Activated naive CD4-positive, alpha-beta T cell treated with anti-CD3 and anti-CD28 coated beads for 36 hours (primary cell): ENCODE measurements around the gene PPP1R1C. TPM values are rescaled to one million over a fixed set of nuclear protein-coding genes. Genes with fewer than 3 reads are reported as not detected.

Experiments
- CTCF ChIA-PET: fragments of 350-600 bp; sonication (Branson Sonifier 250); formaldehyde crosslinking; loops from one replicate; lab custom pipeline; 2021; ENCODE audit warnings: antibody characterized with exemption; lab: Charles Lee
- DNase-seq: peaks from one replicate; pipeline ENCODE4 v3.0.0-alpha.2; 2020
- H3K27ac Mint-ChIP-seq: one replicate; pipeline ENCODE4 v1.8.0; 2021; ENCODE audit warnings: mild to moderate bottlenecking, mixed read lengths
- H3K27me3 Mint-ChIP-seq: one replicate; pipeline ENCODE4 v1.8.0; 2021; ENCODE audit warnings: low read depth, mixed read lengths
- H3K36me3 Mint-ChIP-seq: one replicate; pipeline ENCODE4 v1.8.0; 2021; ENCODE audit warnings: low read depth, mixed read lengths
- H3K4me1 Mint-ChIP-seq: one replicate; pipeline ENCODE4 v1.8.0; 2021; ENCODE audit warnings: low read depth, mixed read lengths
- H3K4me3 Mint-ChIP-seq: one replicate; pipeline ENCODE4 v1.8.0; 2021; ENCODE audit warnings: mild to moderate bottlenecking, moderate library complexity, mixed read lengths
- H3K9me3 Mint-ChIP-seq: one replicate; pipeline ENCODE4 v1.8.0; 2021; ENCODE audit warnings: mixed read lengths
- intact Hi-C: fragments of 100-400 bp; cut with micrococcal nuclease; formaldehyde crosslinking; loops from one replicate; pipeline ENCODE4 v1.15.1; 2023
- total RNA-seq, 2 experiments: library from RNA; stranded (reverse); gene quantifications; one replicate each; pipeline ENCODE4 v1.2.3, GENCODE V29; 2021

PPP1R1C gene
- total RNA-seq, 2 experiments from 2014 or later: not detected

- H3K4me3 Mint-ChIP-seq: no peak overlapping the region
- intact Hi-C loops: no loop called here
Measured at GRCh38 chr2:182031956-182032355, 46.3 kb downstream of the PPP1R1C start.

GRCh38 chr2:182033449-182033848 lies 47.8 kb downstream of the PPP1R1C start:
- intact Hi-C loops: no loop called here
- peaks cover 3% of the 10 kb centered on the region for H3K27me3 Mint-ChIP-seq
- H3K4me1 Mint-ChIP-seq: no peaks in the 10 kb centered on the region
- no peak overlapping the region for H3K27ac Mint-ChIP-seq
- no peaks in the 10 kb centered on the region for H3K36me3 Mint-ChIP-seq
- CTCF ChIA-PET: interaction anchor here (1.3 kb wide), 1 partner anchor 44 kb away, joined by 4 read pairs; no protein-coding TSS in a partner anchor
- no peak overlapping the region for H3K4me3 Mint-ChIP-seq
- no peaks in the 10 kb centered on the region for H3K9me3 Mint-ChIP-seq
- DNase-seq: no peak

More at GRCh38 chr2:182031956-182032355, 46.3 kb downstream of the PPP1R1C start:
- Mint-ChIP-seq H3K9me3 (no peaks in the 10 kb centered on the region), H3K36me3 (no peaks in the 10 kb centered on the region), H3K27ac (no peak overlapping the region), H3K27me3 (peaks cover 3% of the 10 kb centered on the region), H3K4me1 (no peaks in the 10 kb centered on the region)
- CTCF ChIA-PET: no interaction called here
- no peak for DNase-seq

GRCh38 chr2:182038576-182038975 lies 52.9 kb downstream of the PPP1R1C start:
- no peaks in the 10 kb centered on the region for H3K4me1 Mint-ChIP-seq
- no peak for DNase-seq
- H3K36me3 Mint-ChIP-seq: no peaks in the 10 kb centered on the region
- no peaks in the 10 kb centered on the region for H3K9me3 Mint-ChIP-seq
- H3K27ac Mint-ChIP-seq: no peak overlapping the region
- peaks cover 3% of the 10 kb centered on the region for H3K27me3 Mint-ChIP-seq
- no peak overlapping the region for H3K4me3 Mint-ChIP-seq
- intact Hi-C loops: no loop called here
- CTCF ChIA-PET: no interaction called here

GRCh38 chr2:182043021-182043420 lies 57.4 kb downstream of the PPP1R1C start:
- no peaks in the 10 kb centered on the region for H3K36me3 Mint-ChIP-seq
- intact Hi-C loops: no loop called here
- no peak for DNase-seq
- CTCF ChIA-PET: no interaction called here
- peaks cover 4% of the 10 kb centered on the region for H3K27me3 Mint-ChIP-seq
- H3K4me1 Mint-ChIP-seq: no peaks in the 10 kb centered on the region
- H3K4me3 Mint-ChIP-seq: no peak overlapping the region
- no peak overlapping the region for H3K27ac Mint-ChIP-seq
- no peaks in the 10 kb centered on the region for H3K9me3 Mint-ChIP-seq

GRCh38 chr2:182043861-182044260 lies 58.2 kb downstream of the PPP1R1C start:
- intact Hi-C loops: no loop called here

GRCh38 chr2:182047544-182047943 lies 61.9 kb downstream of the PPP1R1C start:
- CTCF ChIA-PET: no interaction called here
- intact Hi-C loops: no loop called here
- no peak for DNase-seq
- Mint-ChIP-seq H3K36me3 (no peaks in the 10 kb centered on the region), H3K4me3 (no peak overlapping the region), H3K27ac (no peak overlapping the region), H3K9me3 (no peaks in the 10 kb centered on the region), H3K27me3 (peaks cover 4% of the 10 kb centered on the region), H3K4me1 (no peaks in the 10 kb centered on the region)

More at GRCh38 chr2:182043861-182044260, 58.2 kb downstream of the PPP1R1C start:
- H3K27ac Mint-ChIP-seq: no peak overlapping the region
- H3K4me1 Mint-ChIP-seq: no peaks in the 10 kb centered on the region
- peaks cover 4% of the 10 kb centered on the region for H3K27me3 Mint-ChIP-seq
- no peak for DNase-seq
- no peaks in the 10 kb centered on the region for H3K9me3 Mint-ChIP-seq
- no peaks in the 10 kb centered on the region for H3K36me3 Mint-ChIP-seq
- H3K4me3 Mint-ChIP-seq: no peak overlapping the region
- CTCF ChIA-PET: no interaction called here

GRCh38 chr2:182048088-182048487 lies 62.4 kb downstream of the PPP1R1C start:
- CTCF ChIA-PET: no interaction called here
- H3K27me3 Mint-ChIP-seq: peaks cover 4% of the 10 kb centered on the region
- H3K36me3 Mint-ChIP-seq: no peaks in the 10 kb centered on the region
- no peak for DNase-seq
- no peak overlapping the region for H3K4me3 Mint-ChIP-seq
- intact Hi-C loops: no loop called here
- H3K27ac Mint-ChIP-seq: no peak overlapping the region
- H3K4me1 Mint-ChIP-seq: no peaks in the 10 kb centered on the region
- H3K9me3 Mint-ChIP-seq: no peaks in the 10 kb centered on the region

- no peaks in the 10 kb centered on the region for H3K4me1 Mint-ChIP-seq
- CTCF ChIA-PET: no interaction called here
- H3K9me3 Mint-ChIP-seq: no peaks in the 10 kb centered on the region
Measured at GRCh38 chr2:182048621-182049020, 63.0 kb downstream of the PPP1R1C start.

GRCh38 chr2:182049372-182050148 lies 63.9 kb downstream of the PPP1R1C start:
- CTCF ChIA-PET: interaction anchor here (0.6 kb wide), 1 partner anchor 670 kb away, joined by 4 read pairs; no protein-coding TSS in a partner anchor
- H3K9me3 Mint-ChIP-seq: no peaks in the 10 kb centered on the region
- no peak overlapping the region for H3K27ac Mint-ChIP-seq
- H3K4me1 Mint-ChIP-seq: no peaks in the 10 kb centered on the region
- intact Hi-C loops: no loop called here
- DNase-seq: no peak
- H3K27me3 Mint-ChIP-seq: no peaks in the 10 kb centered on the region
- no peak overlapping the region for H3K4me3 Mint-ChIP-seq
- H3K36me3 Mint-ChIP-seq: no peaks in the 10 kb centered on the region

More at GRCh38 chr2:182048621-182049020, 63.0 kb downstream of the PPP1R1C start:
- no peaks in the 10 kb centered on the region for H3K36me3 Mint-ChIP-seq
- no peak for DNase-seq
- no peak overlapping the region for H3K27ac Mint-ChIP-seq
- H3K27me3 Mint-ChIP-seq: peaks cover 4% of the 10 kb centered on the region
- intact Hi-C loops: no loop called here
- H3K4me3 Mint-ChIP-seq: no peak overlapping the region

- no peak for DNase-seq
- Mint-ChIP-seq H3K9me3 (no peaks in the 10 kb centered on the region), H3K27me3 (no peaks in the 10 kb centered on the region), H3K4me1 (no peaks in the 10 kb centered on the region), H3K4me3 (no peak overlapping the region), H3K27ac (no peak overlapping the region), H3K36me3 (no peaks in the 10 kb centered on the region)
- CTCF ChIA-PET: no interaction called here
- intact Hi-C loops: no loop called here
Measured at GRCh38 chr2:182050333-182051135, 64.9 kb downstream of the PPP1R1C start.

- intact Hi-C loops: no loop called here
- no peak overlapping the region for H3K27ac Mint-ChIP-seq
- no peak overlapping the region for H3K4me3 Mint-ChIP-seq
- no peak for DNase-seq
- H3K36me3 Mint-ChIP-seq: no peaks in the 10 kb centered on the region
- no peaks in the 10 kb centered on the region for H3K9me3 Mint-ChIP-seq
- H3K27me3 Mint-ChIP-seq: peaks cover 15% of the 10 kb centered on the region
- no peaks in the 10 kb centered on the region for H3K4me1 Mint-ChIP-seq
- CTCF ChIA-PET: no interaction called here
Measured at GRCh38 chr2:182055993-182056392, 70.3 kb downstream of the PPP1R1C start.

GRCh38 chr2:182057002-182057401 lies 71.3 kb downstream of the PPP1R1C start:
- DNase-seq: no peak
- CTCF ChIA-PET: no interaction called here
- Mint-ChIP-seq H3K9me3 (no peaks in the 10 kb centered on the region), H3K27ac (no peak overlapping the region), H3K4me1 (no peaks in the 10 kb centered on the region), H3K27me3 (peaks cover 15% of the 10 kb centered on the region), H3K36me3 (no peaks in the 10 kb centered on the region), H3K4me3 (no peak overlapping the region)
- intact Hi-C loops: no loop called here
